Measurements from ENCODE around the gene IL17REL. TPM values are rescaled to one million over a fixed set of nuclear protein-coding genes. Genes with fewer than 3 reads are reported as not detected.

The IL17REL gene
- total RNA-seq, 4 donors from 2014 or later, result not detected

GRCh38 chr22:50048836-50049235 lies 36.3 kb upstream of the IL17REL start:
- Histone ChIP-seq H3K9me3 (peaks cover 0 to 22% (median 0%) of the 10 kb centered on the region in 3 donors), H3K36me3 (no peaks in the 10 kb centered on the region), H3K4me3 (no peak overlapping the region), H3K27ac (no peak overlapping the region), H3K4me1 (no peaks in the 10 kb centered on the region), H3K27me3 (peaks cover 66% of the 10 kb centered on the region)
- ATAC-seq, result no peak
- no CpG with 5 or more reads among the region's 17 CpGs for WGBS, 2 donors (ENCODE audit: low coverage in 1 of 2)
- no peak for TF ChIP-seq POLR2A (IDR thresholded peaks at IDR 0.05)

GRCh38 chr22:50048061-50048765 lies 35.6 kb upstream of the IL17REL start:
- no peak overlapping the region for H3K4me3 ChIP-seq
- no peaks in the 10 kb centered on the region for H3K36me3 ChIP-seq
- H3K27me3 ChIP-seq, result peaks cover 71% of the 10 kb centered on the region
- 83% methylated on average over 2 of the region's 12 CpGs; no CpG with 5 or more reads in 1 of the 2 donors for WGBS, 2 donors (ENCODE audit: low coverage in 1 of 2)
- TF ChIP-seq, protein P1, sequence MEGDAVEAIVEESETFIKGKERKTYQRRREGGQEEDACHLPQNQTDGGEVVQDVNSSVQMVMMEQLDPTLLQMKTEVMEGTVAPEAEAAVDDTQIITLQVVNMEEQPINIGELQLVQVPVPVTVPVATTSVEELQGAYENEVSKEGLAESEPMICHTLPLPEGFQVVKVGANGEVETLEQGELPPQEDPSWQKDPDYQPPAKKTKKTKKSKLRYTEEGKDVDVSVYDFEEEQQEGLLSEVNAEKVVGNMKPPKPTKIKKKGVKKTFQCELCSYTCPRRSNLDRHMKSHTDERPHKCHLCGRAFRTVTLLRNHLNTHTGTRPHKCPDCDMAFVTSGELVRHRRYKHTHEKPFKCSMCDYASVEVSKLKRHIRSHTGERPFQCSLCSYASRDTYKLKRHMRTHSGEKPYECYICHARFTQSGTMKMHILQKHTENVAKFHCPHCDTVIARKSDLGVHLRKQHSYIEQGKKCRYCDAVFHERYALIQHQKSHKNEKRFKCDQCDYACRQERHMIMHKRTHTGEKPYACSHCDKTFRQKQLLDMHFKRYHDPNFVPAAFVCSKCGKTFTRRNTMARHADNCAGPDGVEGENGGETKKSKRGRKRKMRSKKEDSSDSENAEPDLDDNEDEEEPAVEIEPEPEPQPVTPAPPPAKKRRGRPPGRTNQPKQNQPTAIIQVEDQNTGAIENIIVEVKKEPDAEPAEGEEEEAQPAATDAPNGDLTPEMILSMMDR (IDR thresholded peaks at IDR 0.05), result no peak
- TF ChIP-seq EP300 (IDR thresholded peaks at IDR 0.05) (no peak), POLR2A (IDR thresholded peaks at IDR 0.05) (no peak), POLR2AphosphoS5 (IDR thresholded peaks at IDR 0.05) (no peak)
- peaks cover 0 to 19% (median 0%) of the 10 kb centered on the region in 3 donors for H3K9me3 ChIP-seq
- ATAC-seq, result no peak
- H3K4me1 ChIP-seq, result no peaks in the 10 kb centered on the region
- H3K27ac ChIP-seq, result no peak overlapping the region

DNA sequence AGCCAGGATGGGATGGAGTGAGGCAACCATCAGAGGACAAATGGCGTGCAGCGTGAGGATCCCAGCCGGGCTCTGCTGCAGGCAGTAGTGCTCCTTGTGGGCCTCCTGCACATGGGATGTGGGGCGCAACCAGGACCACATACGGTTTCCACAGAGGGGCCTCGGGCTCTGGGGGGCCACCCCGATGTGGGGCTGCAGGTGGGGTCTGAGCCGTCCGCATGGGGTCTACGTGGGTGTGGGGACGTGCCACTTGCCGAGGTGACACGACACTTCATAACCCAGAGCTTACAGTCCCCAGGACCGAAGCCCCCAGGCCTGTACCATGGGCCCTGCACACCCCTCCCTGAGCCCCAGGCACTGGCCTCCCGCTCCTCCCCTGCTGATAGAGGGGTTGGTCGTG lies 34.8 kb upstream of the IL17REL start:
- H3K9me3 ChIP-seq, result peaks cover 0 to 11% (median 0%) of the 10 kb centered on the region in 3 donors
- H3K27me3 ChIP-seq, result peaks cover 76% of the 10 kb centered on the region
- no peak overlapping the region for H3K4me3 ChIP-seq
- no peaks in the 10 kb centered on the region for H3K36me3 ChIP-seq
- ATAC-seq, result no peak
- H3K4me1 ChIP-seq, result no peaks in the 10 kb centered on the region
- no peak for TF ChIP-seq POLR2A (IDR thresholded peaks at IDR 0.05)
- no peak for TF ChIP-seq EP300 (IDR thresholded peaks at IDR 0.05)
- TF ChIP-seq, protein P1 (IDR thresholded peaks at IDR 0.05), result no peak
- TF ChIP-seq POLR2AphosphoS5 (IDR thresholded peaks at IDR 0.05), result no peak
- no peak overlapping the region for H3K27ac ChIP-seq
- WGBS, 2 donors (ENCODE audit: low coverage in 1 of 2), result 97% methylated on average over 6 of the region's 16 CpGs; no CpG with 5 or more reads in 1 of the 2 donors

DNA sequence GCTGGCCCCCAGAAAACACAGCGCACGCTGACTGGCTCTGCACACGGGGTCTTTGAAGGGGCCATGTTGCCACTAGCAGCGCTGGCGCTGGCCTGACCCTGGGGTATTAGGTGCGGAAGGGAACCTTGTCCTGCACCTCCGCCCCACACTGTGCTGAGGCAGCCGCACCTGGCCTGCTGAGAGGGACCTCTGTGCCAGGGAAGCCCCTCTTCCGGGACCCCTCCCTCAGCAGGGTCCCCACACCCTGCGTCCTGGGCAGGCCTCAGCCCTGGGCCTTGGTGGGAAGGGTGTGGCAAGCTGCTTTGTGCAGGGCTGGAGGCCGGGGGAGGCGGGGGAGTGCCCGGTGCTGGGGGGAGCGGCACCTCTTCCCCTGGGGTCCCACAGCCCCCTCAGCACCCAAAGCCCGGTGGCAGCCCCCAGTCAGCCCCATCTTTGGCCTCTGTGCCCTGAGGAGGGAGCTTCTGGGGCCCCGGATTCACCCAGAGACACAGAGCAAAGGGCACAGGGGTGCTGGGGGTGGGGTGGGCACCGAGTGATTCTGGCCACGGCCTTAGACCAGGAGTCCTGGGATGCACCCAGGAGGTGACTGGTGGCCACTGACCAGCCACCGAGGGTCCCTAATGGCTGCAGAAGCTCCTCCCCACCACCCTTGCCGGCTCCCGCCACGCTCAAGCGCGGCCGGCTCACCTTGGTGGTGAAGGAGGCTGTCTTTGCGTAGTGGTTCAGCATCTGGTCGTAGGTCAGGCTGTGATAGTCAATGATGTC lies 34.1 kb upstream of the IL17REL start:
- no peaks in the 10 kb centered on the region for H3K36me3 ChIP-seq
- no peaks in the 10 kb centered on the region for H3K4me1 ChIP-seq
- TF ChIP-seq POLR2A (IDR thresholded peaks at IDR 0.05), result no peak
- TF ChIP-seq, protein P1 (IDR thresholded peaks at IDR 0.05), result no peak
- no peak for TF ChIP-seq POLR2AphosphoS5 (IDR thresholded peaks at IDR 0.05)
- TF ChIP-seq EP300 (IDR thresholded peaks at IDR 0.05), result no peak
- peaks cover 77% of the 10 kb centered on the region for H3K27me3 ChIP-seq
- no peak overlapping the region for H3K27ac ChIP-seq
- no peak for ATAC-seq
- H3K4me3 ChIP-seq, result no peak overlapping the region
- no CpG with 5 or more reads among the region's 27 CpGs for WGBS, 2 donors (ENCODE audit: low coverage in 1 of 2)
- H3K9me3 ChIP-seq, result peaks cover 0 to 4% (median 0%) of the 10 kb centered on the region in 3 donors

GRCh38 chr22:50046019-50046415 lies 33.5 kb upstream of the IL17REL start:
- no CpG with 5 or more reads among the region's 19 CpGs for WGBS, 2 donors (ENCODE audit: low coverage in 1 of 2)
- no peak for ATAC-seq
- peaks cover 78% of the 10 kb centered on the region for H3K27me3 ChIP-seq

More at GRCh38 chr22:50046019-50046415, 33.5 kb upstream of the IL17REL start:
- H3K27ac ChIP-seq, result no peak overlapping the region
- no peaks in the 10 kb centered on the region for H3K4me1 ChIP-seq
- no peak overlapping the region for H3K4me3 ChIP-seq
- H3K9me3 ChIP-seq, result peaks cover 0 to 3% (median 0%) of the 10 kb centered on the region in 3 donors
- TF ChIP-seq POLR2AphosphoS5 (IDR thresholded peaks at IDR 0.05) (no peak), POLR2A (IDR thresholded peaks at IDR 0.05) (no peak), EP300 (IDR thresholded peaks at IDR 0.05) (no peak)
- TF ChIP-seq, protein P1 (IDR thresholded peaks at IDR 0.05), result no peak
- H3K36me3 ChIP-seq, result no peaks in the 10 kb centered on the region
